Stimulated activated CD4-positive, alpha-beta T cell treated with anti-CD3 and anti-CD28 coated beads, TNF-alpha, amount 100 ng/mL, for 24 hours (primary cell): ENCODE results near the gene PSMC5.
"Not testable (repeated sequence)": the region's sequence is repeated elsewhere in the genome, so short reads cannot be mapped to it uniquely, and the experiment has no call there.

Experiments used
- DNase-seq, 3 experiments: peaks; one replicate each; pipeline ENCODE4 v3.0.0-alpha.2; 2020; ENCODE audit warnings: low read depth in 3 of 3

PSMC5 gene

GRCh38 chr17:63870292-63870665 is 43.0 kb downstream of the PSMC5 start:
- DNase-seq, result not testable (repeated sequence)

GRCh38 chr17:63871646-63872365 is 44.6 kb downstream of the PSMC5 start:
- not testable (repeated sequence) for DNase-seq

- not testable (repeated sequence) for DNase-seq
These were observed 46.3 kb downstream of the PSMC5 start, which contains the start of gene CSH2 for GRCh38 chr17:63873577-63873976. Gene CSH2, minus strand, starts transcription at chr17:63873677. Its CDS starts 63 bp downstream, at chr17:63873614.

- DNase-seq, result not testable (repeated sequence)
These were observed 46.9 kb downstream of the PSMC5 start for GRCh38 chr17:63874061-63874626.

GRCh38 chr17:63874693-63875092 is 47.5 kb downstream of the PSMC5 start:
- not testable (repeated sequence) for DNase-seq

- not testable (repeated sequence) for DNase-seq
These were observed 51.2 kb downstream of the PSMC5 start for GRCh38 chr17:63878413-63878812.

- DNase-seq, result no peak
These were observed 53.5 kb downstream of the PSMC5 start for GRCh38 chr17:63880706-63881105.

GRCh38 chr17:63881337-63881736 is 54.1 kb downstream of the PSMC5 start:
- DNase-seq, result not testable (repeated sequence)
